ENCODE data around the gene OR8G1.
"Not testable (repeated sequence)": the region's sequence is repeated elsewhere in the genome, so short reads cannot be mapped to it uniquely, and the experiment has no call there.

OR8G1 gene

DNA sequence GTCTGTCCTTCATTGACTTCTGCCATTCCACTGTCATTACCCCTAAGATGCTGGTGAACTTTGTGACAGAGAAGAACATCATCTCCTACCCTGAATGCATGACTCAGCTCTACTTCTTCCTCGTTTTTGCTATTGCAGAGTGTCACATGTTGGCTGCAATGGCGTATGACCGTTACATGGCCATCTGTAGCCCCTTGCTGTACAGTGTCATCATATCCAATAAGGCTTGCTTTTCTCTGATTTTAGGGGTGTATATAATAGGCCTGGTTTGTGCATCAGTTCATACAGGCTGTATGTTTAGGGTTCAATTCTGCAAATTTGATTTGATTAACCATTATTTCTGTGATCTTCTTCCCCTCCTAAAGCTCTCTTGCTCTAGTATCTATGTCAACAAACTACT is 9.0 kb downstream of the OR8G1 start:
- DNase-seq: not testable (repeated sequence)

DNA sequence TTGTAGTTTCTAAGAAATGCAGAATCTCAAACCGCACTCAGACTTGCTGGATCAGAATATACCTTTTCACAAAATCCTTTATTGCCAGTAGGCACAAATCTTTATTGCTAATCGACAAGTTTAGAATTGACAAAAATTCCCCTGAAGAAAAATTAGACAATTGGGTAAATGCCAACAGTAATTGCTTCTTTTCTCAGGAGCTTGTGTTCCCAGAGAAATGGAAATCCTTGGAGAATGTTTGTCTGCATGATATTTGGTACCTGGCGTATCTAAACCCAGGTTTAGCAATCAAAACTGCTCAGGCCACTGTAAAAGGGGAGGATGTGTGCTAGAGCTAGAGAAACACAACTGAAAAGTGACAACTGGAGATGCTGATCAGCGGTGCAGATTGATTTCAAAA is 15.2 kb downstream of the OR8G1 start, which contains the start of gene OR8G5:
TSS of gene OR8G5 (plus strand) at position 301 of the 400 bp plus-strand sequence. CDS start 8,556 bp downstream, outside the sequence.
- no peak for DNase-seq

DNA sequence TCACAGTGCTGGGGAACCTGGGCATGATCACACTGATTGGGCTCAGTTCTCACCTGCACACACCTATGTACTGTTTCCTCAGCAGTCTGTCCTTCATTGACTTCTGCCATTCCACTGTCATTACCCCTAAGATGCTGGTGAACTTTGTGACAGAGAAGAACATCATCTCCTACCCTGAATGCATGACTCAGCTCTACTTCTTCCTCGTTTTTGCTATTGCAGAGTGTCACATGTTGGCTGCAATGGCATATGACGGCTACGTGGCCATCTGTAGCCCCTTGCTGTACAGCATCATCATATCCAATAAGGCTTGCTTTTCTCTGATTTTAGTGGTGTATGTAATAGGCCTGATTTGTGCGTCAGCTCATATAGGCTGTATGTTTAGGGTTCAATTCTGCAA is 24.1 kb downstream of the OR8G1 start:
- DNase-seq: not testable (repeated sequence)

DNA sequence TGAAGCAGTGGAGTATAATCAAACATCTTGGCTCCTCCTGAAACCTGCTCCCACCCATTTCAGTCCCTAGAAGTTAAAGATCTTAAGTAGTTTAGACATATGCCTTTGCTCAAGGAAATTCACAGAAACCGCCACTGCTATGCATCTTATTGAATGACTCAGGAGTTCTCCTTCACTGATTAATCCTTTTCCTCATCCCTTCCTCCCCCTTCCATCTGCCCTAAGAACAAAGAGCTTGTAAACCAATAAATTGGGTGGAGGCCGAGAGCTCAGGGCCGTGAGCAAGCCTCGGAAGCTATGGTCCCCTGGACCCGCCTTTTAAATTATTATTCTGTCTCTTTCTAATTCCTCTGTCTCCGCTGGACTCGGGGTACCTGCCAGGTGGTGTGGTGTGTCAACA is 30.0 kb downstream of the OR8G1 start:
- not testable (repeated sequence) for DNase-seq

DNA sequence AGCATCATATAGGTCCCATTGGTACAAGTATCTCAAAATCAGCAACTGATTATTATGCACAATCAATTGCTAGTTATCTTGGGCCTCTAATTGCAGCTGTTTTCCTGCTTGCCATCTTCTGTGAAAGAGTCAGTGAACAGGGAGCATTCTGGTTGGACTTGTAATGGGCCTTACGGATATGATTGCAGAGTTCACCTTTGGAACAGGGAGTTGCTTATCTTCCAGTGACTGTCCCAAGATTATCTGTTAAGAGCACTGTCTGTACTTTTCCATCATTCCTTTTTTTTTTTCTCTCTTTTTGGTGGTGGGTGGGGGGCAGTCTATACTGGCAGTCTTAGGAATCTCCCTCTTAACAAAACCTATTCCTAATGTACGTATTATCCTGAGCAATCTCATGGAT is 33.1 kb downstream of the OR8G1 start:
- no peak for DNase-seq

DNA sequence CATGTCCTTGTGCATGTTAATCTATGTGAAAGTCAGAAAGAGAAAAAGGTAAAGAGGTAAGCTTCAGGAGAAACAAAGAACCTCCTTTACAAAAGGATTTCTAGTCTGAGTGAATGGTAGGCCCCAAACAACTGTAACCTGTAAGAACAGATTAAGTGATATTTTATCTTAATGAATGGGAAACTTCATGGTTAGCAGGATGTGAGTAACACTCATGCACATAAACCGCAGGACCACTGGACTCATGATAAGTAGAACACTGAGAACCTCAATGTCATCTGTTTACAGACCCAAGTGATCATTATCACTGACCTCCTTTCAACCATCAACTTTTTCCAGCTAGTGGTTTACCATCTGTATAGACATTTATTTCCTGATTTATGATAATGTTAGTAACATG is 35.2 kb downstream of the OR8G1 start:
- DNase-seq: no peak

DNA sequence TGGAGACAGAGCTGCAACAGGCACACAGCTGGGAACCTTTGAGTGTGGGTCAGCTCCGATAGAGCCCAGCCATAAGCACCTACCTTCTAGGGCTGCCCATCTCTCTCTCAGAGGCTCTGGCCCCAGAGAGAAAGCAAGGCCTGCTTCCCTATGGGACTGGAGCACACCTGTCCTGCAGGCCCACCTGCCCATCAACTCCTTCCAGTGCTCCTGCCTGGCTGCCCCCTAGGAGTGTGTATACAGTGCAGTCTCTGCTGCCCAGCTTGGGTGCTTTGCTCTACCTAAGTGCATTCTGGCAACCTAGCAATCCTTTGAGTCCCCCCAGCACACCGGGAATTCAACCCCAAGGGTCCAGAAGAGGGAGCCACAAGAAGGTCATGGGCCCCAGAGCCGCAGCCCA is 36.3 kb downstream of the OR8G1 start:
- no peak for DNase-seq

DNA sequence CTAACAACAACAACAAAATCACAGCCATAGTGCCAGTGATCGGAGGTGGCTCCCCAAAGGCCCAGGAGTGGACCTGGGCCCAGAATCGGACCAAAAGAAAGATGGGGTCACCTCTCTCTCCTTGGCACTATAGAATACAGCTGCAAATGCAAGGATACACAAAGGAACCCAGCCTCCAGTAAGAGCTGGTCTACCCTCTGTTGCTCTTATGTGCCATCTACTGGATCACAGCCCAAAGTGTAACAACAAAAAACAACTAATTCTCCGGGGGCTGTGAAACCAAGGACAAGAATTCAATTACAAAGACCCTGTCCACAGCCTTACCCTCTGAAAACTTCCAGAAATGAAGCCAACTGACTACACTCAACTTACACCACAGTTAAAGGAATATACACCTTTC is 36.9 kb downstream of the OR8G1 start:
- no peak for DNase-seq

DNA sequence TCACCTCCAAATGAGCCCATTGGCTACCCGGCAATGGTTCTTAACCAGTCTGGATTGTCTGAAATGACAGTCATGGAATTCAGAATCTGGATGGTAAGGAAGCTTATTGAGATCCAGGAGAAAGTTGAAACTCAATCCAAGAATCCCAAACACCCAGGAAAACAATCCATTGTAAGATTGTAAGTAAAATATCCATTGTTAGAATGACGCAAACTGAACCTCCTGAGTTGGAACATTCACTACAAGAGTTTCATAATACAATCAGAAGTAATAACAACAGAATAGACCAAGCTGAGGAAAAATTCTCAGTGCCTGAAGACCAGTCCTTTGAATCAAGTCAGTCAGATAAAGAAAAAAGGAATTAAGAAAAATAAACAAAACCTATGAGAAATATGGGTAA is 37.4 kb downstream of the OR8G1 start:
- DNase-seq: no peak

DNA sequence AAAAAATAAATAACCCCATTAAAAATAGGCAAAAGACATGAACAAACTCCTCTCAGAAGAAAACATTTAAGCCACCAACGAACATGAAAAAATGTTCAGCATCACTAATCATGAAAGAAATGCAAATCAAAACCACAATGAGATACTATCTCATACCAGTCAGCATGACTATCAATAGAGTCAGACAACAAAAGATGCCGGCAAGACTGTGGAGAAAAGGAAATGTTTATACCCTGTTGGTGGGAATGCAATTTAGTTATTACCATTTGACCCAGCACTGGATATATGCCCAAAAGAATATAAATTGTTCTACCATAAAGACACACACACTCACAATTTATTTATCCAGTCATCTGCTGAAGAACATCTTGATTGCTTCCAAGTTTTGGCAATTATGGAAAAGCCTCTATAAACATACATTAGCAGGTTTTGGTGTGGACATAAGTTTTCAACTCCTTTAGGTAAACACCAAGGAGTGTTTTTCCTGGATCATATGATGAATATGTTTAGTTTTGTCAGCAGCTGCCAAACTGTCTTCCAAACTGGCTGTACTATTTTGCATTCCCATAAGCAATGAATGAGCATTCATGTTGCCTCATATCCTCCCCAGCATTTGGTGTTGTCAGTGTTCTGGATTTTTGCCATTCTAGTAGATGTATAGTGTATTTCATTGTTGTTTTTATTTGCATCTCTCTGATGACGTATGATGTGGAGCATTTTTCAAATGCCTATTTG is 44.9 kb downstream of the OR8G1 start:
- DNase-seq: no peak

DNA sequence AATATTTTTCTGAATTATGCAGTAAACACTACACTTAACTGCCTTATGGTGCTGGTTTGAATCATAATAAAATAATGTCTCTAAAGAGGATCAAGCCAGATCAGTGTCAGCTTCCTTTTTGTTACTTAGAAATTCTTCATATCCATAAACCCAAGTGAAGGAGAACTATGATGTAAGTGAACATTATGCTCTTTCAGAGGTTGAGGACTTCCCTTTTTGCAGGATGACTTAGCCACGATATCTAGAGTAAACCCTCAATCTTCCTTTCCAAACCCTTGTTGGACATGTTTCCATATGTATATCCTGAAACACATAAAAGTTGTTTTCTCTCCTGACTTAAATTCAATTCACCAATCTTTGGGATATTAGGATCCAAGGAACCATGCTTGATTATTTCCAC is 53.8 kb downstream of the OR8G1 start:
- DNase-seq: no peak

DNA sequence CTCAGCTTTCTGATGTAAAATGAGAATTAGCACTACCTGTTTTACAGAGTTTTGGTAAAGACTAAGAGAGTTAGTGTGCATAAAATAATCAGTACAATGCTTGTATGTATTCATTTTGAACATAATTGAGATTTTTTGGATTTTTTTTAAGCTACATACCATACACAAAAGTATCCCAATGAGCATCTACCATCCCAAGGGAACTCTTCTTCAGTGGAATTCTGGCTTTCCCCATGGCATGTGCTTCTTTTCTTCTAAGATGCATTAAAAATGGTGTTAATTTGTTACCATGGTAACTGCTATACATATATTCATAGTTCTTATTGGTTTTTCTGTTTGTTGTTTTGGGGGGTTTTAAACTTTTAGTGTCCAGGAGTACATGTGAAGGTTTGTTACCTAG is 55.1 kb downstream of the OR8G1 start:
- DNase-seq: no peak

DNA sequence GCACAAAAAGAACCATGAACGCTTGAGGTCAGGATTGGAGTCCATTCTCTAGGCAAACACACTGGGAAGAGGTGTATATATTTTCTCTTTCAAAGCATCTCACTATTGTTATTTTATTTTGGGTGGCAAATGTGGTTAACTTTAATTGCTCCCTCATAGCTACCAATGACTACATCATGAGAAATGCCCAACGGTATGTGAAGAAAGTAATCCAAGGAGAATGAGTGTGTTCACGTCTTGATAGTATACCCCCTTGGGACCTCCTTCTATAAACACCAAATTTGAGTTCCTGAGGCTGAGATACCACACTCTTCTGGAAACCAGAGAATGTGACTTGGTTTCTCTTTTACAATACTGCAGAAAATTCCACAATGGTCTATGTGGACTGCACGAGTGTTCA is 57.0 kb downstream of the OR8G1 start:
- DNase-seq: no peak

DNA sequence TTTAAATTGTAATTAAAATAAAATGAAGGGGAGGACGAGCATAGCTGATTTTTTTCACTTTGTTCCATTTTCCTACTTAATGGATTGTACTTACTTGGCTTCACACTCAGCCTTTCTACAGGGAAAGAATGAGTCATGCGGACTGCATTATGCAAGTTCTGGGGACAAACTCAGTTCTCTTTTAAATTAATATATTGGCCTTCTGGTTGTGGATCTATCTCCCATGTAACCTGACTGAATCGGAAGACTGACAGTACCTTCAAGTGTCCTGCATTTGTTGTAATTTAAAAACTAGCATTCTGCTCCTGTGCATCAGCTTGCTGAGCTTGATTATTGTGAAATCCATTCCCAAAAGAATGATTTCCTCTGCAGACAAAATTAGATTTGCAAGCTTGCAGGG is 60.7 kb downstream of the OR8G1 start:
- no peak for DNase-seq

DNA sequence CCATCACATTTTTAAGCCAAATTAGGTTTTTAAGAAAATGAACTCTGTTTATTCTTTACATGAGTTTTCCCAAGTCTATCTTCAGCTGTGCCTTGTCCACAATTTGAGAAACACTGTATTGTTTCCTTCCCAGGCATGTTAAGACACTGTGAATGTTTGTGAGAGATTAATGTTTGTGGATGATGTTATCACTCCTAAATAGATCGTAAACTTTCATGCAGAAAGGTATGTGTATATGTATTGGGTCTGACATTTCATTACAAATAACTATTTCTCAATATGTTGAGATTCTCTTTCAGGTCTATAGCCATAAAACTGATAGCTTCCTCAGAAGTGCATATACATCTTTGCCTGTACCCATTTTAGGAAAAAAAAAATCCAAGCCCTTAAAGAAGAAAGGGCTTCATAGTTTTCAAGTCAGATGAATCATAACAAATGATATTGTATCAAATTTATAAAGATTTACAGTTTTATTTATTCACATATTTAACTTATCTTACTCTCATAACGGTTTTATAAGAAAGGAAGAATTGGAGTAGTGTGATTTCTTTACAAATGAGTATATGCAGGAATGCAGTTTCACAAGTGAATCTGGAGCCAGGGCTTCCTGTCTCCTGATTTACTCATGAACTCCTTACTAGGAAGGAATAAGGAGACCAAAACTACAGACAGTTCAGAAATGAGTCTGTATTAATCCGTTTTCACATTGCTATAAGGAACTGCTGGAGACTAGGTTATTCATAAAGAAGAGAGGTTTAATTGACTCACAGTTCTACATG is 61.6 kb downstream of the OR8G1 start:
- DNase-seq: no peak

Data from NCI-H2029 treated with DMSO at 0.1 percent for 48 hours (cell line).